Dendritic cell treated with granulocyte-macrophage colony-stimulating factor and Interleukin-4, amounts not matched to agents 40 ng/mL and 50 ng/mL, for 4 days (primary cell): ENCODE results near the gene SEMA3G.
A peak's percentile ranks its signal among the peaks of the same experiment; 100 is the strongest.

Experiments used
- H3K27ac Mint-ChIP-seq: one replicate; pipeline ENCODE4 v1.8.0; 2022; ENCODE audit warnings: mild to moderate bottlenecking, mixed read lengths
- H3K27me3 Mint-ChIP-seq: one replicate; pipeline ENCODE4 v1.8.0; 2022; ENCODE audit warnings: mild to moderate bottlenecking, mixed read lengths
- H3K36me3 Mint-ChIP-seq: one replicate; pipeline ENCODE4 v1.8.0; 2022; ENCODE audit warnings: low read depth, mixed read lengths
- H3K4me1 Mint-ChIP-seq: one replicate; pipeline ENCODE4 v1.8.0; 2022; ENCODE audit warnings: low read depth, mixed read lengths
- H3K4me3 Mint-ChIP-seq: one replicate; pipeline ENCODE4 v1.8.0; 2022; ENCODE audit warnings: mild to moderate bottlenecking, moderate library complexity, mixed read lengths
- H3K9me3 Mint-ChIP-seq: one replicate; pipeline ENCODE4 v1.8.0; 2022; ENCODE audit warnings: mixed read lengths
- intact Hi-C: fragments of 100-400 bp; cut with micrococcal nuclease; formaldehyde crosslinking; loops from one replicate; pipeline ENCODE4 v1.15.0; 2022

Gene SEMA3G

GRCh38 chr3:52453496-52454249, 8.8 kb upstream of the SEMA3G start, which contains the start of gene TNNC1:
Gene TNNC1, minus strand, starts transcription at chr3:52454041. Its CDS starts 26 bp downstream, at chr3:52454015.
- H3K4me1 Mint-ChIP-seq, result peaks cover 52% of the 10 kb centered on the region

GRCh38 chr3:52452570-52453221, 7.8 kb upstream of the SEMA3G start:
- intact Hi-C loops, result no loop called here
- peaks cover 8% of the 10 kb centered on the region for H3K27me3 Mint-ChIP-seq
- peaks cover 19% of the 10 kb centered on the region for H3K36me3 Mint-ChIP-seq
- peak overlapping the region; percentile 64 for H3K27ac Mint-ChIP-seq
- H3K4me1 Mint-ChIP-seq, result peaks cover 51% of the 10 kb centered on the region
- H3K9me3 Mint-ChIP-seq, result no peaks in the 10 kb centered on the region
- H3K4me3 Mint-ChIP-seq, result no peak overlapping the region

More at GRCh38 chr3:52453496-52454249, 8.8 kb upstream of the SEMA3G start, which contains the start of gene TNNC1:
- Mint-ChIP-seq H3K4me3 (peak within 1 kb of the TSS; percentile 80), H3K27ac (peak within 1 kb of the TSS; percentile 82), H3K27me3 (peaks cover 6% of the 10 kb centered on the region), H3K36me3 (peaks cover 27% of the 10 kb centered on the region), H3K9me3 (no peaks in the 10 kb centered on the region)
- intact Hi-C loops, result no loop called here

DNA sequence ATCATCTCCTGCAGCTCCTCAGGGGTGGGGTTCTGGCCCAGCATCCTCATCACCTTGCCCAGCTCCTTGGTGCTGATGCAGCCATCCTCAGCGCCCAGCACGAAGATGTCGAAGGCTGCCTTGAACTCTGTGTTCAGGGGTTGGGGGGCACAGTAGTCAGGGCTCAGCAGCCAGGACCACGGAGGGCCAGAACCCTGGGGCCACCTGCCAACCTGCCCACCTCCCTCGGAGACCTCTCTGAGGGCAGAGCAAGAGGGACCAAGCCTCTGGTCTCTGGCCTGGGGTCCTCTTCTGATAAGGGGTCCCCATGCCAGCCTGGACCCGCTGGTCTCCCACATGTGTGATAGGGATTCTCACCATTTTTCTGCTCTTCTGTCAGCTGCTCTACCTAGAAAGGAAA, 7.2 kb upstream of the SEMA3G start:
- intact Hi-C loops, result no loop called here

GRCh38 chr3:52451237-52452083, 6.6 kb upstream of the SEMA3G start:
- Mint-ChIP-seq H3K27me3 (peaks cover 11% of the 10 kb centered on the region), H3K36me3 (peaks cover 13% of the 10 kb centered on the region)
- intact Hi-C loops, result no loop called here

More for the DNA sequence above, 7.2 kb upstream of the SEMA3G start:
- peaks cover 10% of the 10 kb centered on the region for H3K27me3 Mint-ChIP-seq
- H3K36me3 Mint-ChIP-seq, result peaks cover 13% of the 10 kb centered on the region
- H3K4me1 Mint-ChIP-seq, result peaks cover 48% of the 10 kb centered on the region
- no peaks in the 10 kb centered on the region for H3K9me3 Mint-ChIP-seq
- H3K4me3 Mint-ChIP-seq, result no peak overlapping the region
- no peak overlapping the region for H3K27ac Mint-ChIP-seq

GRCh38 chr3:52450489-52451236, 5.8 kb upstream of the SEMA3G start:
- H3K9me3 Mint-ChIP-seq, result no peaks in the 10 kb centered on the region
- intact Hi-C loops, result no loop called here
- peaks cover 12% of the 10 kb centered on the region for H3K27me3 Mint-ChIP-seq
- H3K36me3 Mint-ChIP-seq, result peaks cover 7% of the 10 kb centered on the region
- H3K4me1 Mint-ChIP-seq, result peaks cover 42% of the 10 kb centered on the region
- no peak overlapping the region for H3K4me3 Mint-ChIP-seq
- no peak overlapping the region for H3K27ac Mint-ChIP-seq

More at GRCh38 chr3:52451237-52452083, 6.6 kb upstream of the SEMA3G start:
- H3K4me1 Mint-ChIP-seq, result peaks cover 48% of the 10 kb centered on the region
- no peak overlapping the region for H3K27ac Mint-ChIP-seq
- no peak overlapping the region for H3K4me3 Mint-ChIP-seq
- H3K9me3 Mint-ChIP-seq, result no peaks in the 10 kb centered on the region

GRCh38 chr3:52447512-52448355, 2.8 kb upstream of the SEMA3G start:
- H3K4me1 Mint-ChIP-seq, result peaks cover 32% of the 10 kb centered on the region
- no peaks in the 10 kb centered on the region for H3K9me3 Mint-ChIP-seq
- no peaks in the 10 kb centered on the region for H3K36me3 Mint-ChIP-seq
- no peak overlapping the region for H3K4me3 Mint-ChIP-seq
- peaks cover 26% of the 10 kb centered on the region for H3K27me3 Mint-ChIP-seq
- H3K27ac Mint-ChIP-seq, result no peak overlapping the region
- intact Hi-C loops, result loop anchor here (1.0 kb wide), 1 partner anchor 19 kb away; no protein-coding TSS in a partner anchor

DNA sequence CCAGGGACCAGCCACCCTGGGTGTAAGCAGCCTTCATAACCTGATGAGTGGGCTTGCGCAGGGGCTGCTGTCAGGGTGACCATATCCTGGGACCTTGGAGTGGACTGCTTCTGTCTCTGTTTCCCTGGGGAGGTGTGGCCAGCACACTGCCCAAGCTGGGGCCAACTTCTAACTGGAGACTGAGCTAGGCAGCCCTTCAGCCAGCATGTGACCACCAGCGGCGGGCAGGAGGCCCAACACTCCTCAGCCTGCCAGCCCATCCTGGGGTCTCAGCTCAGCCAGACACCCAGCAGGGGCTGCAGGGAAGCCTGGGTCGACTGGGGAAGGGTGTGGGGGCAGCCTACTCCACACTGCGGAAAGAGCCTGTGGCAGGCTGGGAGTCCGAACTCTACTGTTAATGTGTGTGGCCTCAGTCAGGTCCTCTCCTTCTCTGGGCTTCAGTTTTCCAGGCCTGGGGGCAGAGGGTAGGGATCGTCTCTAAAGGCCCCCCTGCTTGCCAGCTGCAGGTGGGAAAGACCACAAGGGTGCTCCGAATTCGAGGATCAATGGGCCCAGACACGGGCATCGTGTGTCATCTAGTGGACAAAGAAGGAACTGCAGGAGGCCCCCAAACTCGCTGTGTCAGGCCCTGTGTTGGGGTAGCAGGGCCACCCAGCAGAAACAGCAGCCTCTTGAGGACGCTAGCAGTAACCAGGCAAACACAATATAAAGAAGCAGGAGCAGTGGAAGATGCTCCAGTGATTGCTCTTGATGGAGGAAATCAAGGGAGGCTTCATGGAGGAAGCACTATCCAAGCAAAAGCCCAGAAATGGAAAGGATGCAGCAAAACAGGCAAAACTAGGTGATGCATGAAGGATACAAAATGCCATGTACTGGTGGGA, 2.0 kb upstream of the SEMA3G start:
- Mint-ChIP-seq H3K4me3 (no peak overlapping the region), H3K36me3 (no peaks in the 10 kb centered on the region)

GRCh38 chr3:52446042-52446441, 1.1 kb upstream of the SEMA3G start:
- Mint-ChIP-seq H3K9me3 (no peaks in the 10 kb centered on the region), H3K4me1 (peaks cover 32% of the 10 kb centered on the region), H3K36me3 (no peaks in the 10 kb centered on the region), H3K27me3 (peaks cover 27% of the 10 kb centered on the region), H3K4me3 (no peak overlapping the region), H3K27ac (no peak overlapping the region)
- intact Hi-C loops, result no loop called here

More for the DNA sequence above, 2.0 kb upstream of the SEMA3G start:
- intact Hi-C loops, result loop anchor here (1.0 kb wide), 1 partner anchor 19 kb away; no protein-coding TSS in a partner anchor
- peaks cover 29% of the 10 kb centered on the region for H3K27me3 Mint-ChIP-seq
- H3K4me1 Mint-ChIP-seq, result peaks cover 32% of the 10 kb centered on the region
- no peak overlapping the region for H3K27ac Mint-ChIP-seq
- H3K9me3 Mint-ChIP-seq, result no peaks in the 10 kb centered on the region

DNA sequence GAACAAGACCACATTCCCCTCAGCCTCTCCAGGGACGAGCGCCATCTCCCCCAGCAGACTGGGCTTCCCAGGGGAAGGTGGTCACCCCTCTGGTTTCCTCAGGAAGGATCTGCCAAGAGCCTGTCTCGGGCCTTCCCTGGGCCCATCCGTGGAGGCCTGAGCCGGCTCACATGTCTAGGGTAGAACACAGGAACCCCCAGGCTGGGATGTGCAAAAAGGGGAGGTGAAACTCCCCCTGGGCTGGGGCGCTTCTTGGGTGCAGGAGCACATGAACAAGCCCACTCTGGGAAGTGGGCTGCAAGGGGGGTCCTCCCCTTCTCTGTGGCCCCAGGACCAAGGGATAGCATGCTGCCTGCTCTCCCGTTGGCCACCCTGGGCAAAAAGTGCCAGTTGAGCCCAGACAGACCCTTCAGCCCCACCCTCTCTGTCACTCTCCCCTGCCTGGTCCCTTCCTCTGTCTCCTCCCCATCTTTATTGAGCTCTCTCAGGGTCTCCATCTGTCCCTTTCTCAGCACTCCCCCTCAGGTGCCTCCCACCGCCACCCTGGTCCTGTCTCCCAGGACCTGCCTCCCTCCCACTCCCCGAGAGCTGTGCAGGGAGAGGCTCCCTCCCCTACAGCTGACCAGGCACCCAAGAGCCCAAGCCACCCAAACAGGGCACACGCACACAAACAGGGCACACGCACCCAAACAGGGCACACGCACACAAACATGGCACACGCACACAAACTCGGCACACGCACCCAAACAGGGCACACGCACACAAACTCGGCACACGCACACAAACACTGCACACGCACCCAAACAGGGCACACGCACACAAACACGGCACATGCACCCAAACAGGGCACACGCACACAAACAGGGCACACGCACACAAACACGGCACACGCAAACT, 864 bp downstream of the SEMA3G start:
- Mint-ChIP-seq H3K27ac (no peak overlapping the region), H3K4me3 (no peak overlapping the region), H3K27me3 (peaks cover 29% of the 10 kb centered on the region), H3K9me3 (no peaks in the 10 kb centered on the region), H3K36me3 (no peaks in the 10 kb centered on the region), H3K4me1 (peaks cover 25% of the 10 kb centered on the region)
- intact Hi-C loops, result no loop called here

- H3K9me3 Mint-ChIP-seq, result no peaks in the 10 kb centered on the region
- intact Hi-C loops, result no loop called here
- H3K4me3 Mint-ChIP-seq, result no peak overlapping the region
- H3K36me3 Mint-ChIP-seq, result no peaks in the 10 kb centered on the region
- H3K27ac Mint-ChIP-seq, result no peak overlapping the region
- peaks cover 25% of the 10 kb centered on the region for H3K4me1 Mint-ChIP-seq
- peaks cover 27% of the 10 kb centered on the region for H3K27me3 Mint-ChIP-seq
Measured at GRCh38 chr3:52443268-52443610, 1.7 kb downstream of the SEMA3G start.
